GM18498 (cell line): ENCODE data around the gene TIMM44.

ENCODE experiments used
- ATAC-seq: cut with Tn5 transposase; IDR thresholded peaks from one replicate; pipeline ENCODE4 v1.9.1; 2021; ENCODE audit warnings: mild to moderate bottlenecking, moderate library complexity; ENCODE audit not compliant: unreplicated experiment

The TIMM44 gene

DNA sequence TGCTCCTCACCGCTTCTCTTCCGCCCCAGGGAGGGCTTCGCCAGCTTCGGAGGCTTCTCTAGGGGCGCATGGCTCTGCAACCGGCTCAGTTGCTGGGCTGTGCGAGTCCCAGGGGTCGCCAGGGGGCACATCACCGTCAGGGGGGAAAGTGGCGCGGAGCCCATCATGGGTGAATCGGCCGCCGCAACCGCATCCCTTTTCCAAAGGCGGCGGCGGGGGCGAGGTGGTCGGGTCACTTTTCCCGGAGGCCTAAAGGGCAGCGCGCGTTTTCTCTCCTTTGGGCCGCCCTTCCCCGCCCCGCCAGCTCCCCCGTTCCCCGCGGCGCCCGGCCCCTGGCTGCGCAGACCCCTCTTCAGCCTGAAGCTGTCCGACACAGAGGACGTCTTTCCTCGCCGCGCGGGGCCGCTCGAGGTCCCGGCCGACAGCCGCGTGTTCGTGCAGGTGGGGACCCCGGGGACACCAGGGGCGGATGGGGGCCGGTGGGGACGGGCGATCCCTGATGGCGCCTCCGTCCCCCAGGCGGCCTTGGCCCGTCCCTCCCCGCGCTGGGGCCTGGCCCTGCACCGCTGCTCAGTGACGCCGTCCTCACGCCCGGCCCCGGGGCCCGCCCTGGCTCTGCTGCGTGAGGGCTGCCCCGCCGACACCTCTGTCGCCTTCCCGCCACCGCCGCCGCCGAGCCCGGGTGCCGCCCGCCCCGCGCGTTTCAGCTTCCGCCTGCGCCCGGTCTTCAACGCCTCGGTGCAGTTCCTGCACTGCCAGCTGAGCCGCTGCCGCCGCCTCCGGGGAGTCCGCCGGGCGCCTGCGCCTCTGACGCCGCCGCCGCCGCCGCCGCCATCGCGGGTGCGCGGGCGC lies 27.1 kb downstream of the TIMM44 start:
- ATAC-seq: no peak

DNA sequence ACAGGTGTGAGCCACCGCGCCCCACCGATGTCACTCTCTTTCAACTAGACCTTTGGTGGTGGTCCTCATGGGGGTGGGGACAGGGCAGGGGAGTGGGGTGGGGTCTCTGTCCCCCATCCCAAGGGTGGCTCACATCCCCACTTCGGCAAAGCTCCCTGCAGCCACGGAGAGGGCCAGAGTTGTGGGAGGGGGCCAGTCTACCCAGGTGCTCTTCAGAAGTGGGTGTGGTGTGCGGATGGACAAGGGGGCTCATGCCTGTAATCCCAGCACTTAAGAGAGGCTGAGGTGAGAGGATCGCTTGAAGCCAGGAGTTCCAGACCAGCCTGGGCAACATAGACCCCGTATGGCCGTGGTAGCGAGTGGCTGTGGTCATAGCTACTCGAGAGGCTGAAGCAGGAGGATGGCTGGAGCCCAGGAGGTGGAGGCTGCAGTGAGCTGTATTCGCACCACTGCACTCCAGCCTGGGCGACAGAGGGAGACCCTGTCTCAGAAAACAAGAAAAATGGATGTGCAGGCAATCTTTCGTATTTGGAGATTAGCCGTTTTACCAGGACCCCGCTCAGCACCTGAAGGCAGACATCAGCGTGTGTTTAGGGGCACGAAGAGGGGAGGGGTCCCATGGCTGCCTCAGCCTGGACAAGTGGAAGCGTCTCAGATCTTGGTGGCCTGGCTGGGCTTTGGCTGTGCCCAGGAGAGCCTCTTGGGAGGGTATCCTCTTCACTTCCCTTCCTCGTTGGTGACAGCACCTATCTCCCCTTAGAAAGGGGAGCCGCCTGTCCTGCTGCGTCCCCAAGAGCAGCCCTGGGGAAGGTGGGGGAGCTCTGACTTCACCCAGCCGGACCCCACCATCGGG lies 28.0 kb downstream of the TIMM44 start:
- no peak for ATAC-seq

DNA sequence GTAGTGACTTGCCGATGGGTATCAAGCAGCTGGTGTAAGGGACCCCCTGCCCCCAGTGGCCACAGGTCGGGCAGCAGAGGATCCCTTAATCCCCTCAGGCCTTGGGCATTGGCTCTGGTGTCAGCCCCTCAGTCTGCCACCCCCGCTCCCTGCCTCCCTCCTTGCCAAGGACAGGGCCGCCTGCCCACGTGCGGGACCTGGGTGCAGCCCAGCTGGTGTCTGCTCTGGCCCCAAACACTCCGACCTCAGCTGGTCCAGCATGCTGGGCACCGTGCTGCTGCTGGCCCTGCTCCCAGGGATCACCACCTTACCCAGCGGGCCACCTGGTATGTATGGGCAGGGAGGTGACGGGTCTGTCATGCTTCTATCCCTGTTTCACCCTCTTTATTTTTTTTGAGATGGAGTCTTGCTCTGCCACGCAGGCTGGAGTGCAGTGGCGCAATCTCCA lies 28.8 kb downstream of the TIMM44 start, which contains the start of gene TGFBR3L:
Gene TGFBR3L, plus strand, starts transcription at position 233 of the 448 bp plus-strand sequence.
- no peak for ATAC-seq

DNA sequence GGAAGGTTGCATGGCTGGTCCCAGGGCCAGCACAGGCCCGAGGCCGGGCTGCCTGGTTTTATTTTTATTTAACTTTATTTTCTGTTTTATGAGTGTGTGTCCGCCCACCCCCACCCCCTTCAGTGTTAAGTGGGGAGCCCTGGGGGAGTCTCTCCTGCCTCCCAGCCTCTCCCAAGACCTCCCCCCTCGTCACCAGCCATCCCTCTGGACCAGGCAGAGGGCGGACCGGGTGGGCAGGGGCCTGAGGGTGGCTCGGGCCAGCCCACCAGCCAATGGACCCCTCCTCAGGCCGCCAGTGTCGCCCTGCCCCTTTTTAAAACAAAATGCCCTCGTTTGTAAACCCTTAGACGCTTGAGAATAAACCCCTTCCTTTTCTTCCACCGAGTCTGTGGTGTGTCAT lies 29.4 kb downstream of the TIMM44 start:
- ATAC-seq: no peak

DNA sequence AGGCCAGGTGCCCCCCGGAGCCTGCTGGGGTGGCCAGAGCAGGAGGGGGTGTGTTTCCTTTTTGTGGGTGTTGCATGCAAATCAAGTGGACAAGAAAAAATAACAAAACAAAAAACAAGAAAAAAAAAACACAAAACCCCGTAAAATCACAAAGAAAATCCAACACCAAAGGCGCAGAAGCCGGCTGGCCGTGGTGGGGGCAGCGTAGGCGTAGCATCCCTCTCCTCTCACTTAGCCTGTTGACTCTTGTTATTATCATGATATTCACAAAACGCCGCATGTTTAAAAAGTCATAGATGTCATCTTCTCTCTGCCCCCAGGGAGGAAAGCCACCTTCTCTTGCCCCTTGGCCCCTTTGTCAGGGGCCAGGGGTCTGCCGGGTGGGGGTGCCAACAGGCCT lies 29.8 kb downstream of the TIMM44 start:
- no peak for ATAC-seq

DNA sequence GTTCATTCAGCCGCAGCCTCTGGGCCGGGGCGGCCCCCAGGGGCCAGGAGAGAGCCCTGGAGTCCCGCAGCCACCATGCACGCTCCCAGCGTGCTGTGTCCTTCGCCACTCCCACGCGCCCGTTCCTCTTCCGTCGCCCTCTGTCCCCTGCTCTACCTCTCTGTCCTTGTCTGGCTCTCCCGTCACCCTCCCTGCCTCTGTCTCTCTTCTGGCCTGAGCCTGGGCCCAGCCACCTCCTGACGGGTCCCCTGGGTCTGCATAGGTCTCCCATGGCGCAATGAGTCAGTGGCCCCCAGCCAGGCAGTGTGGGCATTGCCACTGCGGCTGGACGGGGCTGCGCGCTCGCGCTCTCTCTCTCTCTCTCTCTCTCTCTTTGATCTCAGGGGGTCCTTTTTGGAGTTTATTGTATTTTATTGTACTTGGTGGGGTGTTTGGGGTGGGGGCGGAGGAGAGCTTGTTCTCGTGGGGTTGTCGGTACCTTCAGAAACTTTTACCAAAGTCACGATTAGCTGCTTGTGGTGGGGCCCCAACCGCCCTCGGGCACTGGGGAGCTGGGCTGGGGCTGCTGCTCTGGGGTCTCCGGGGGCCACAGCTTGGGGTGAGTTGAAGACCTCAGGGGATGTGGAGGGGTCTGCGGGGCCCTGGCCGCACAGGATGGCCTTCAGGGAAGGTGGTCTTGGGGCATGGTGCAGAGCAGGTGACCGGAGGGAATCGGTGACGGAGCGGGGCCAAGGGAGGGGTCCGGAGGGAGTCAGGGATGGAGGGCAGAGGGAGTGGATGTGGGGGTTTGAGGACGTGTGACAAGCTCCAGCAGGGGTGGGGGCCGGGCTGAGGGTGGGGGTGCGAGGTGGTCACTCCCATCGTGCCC lies 30.5 kb downstream of the TIMM44 start:
- no peak for ATAC-seq

DNA sequence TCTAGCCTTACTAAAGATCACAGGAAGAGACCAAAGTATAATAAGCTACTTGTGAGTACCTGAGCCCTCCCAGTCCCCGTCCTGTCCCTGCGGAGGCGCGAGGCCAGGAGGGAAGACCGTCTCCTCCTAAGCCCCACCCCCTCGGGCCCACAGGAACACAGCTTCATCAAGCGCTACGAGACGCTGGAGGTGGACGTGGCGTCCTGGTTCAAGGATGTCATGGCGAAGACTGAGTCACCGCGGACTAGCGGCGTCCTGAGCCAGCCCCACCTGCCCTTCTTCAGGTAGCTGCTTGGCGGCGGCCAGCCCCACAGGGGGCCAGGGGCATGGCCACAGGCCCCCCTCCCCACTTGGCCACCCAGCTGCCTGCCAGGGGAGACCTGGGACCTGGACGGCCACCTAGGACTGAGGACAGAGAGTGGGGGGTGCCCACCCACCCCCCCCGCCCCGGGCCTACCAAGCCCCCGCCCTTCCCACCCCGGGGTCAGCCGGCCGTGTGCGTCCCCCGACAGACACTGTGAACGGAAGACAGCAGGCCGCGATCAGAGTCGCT lies 31.2 kb downstream of the TIMM44 start:
- no peak for ATAC-seq

DNA sequence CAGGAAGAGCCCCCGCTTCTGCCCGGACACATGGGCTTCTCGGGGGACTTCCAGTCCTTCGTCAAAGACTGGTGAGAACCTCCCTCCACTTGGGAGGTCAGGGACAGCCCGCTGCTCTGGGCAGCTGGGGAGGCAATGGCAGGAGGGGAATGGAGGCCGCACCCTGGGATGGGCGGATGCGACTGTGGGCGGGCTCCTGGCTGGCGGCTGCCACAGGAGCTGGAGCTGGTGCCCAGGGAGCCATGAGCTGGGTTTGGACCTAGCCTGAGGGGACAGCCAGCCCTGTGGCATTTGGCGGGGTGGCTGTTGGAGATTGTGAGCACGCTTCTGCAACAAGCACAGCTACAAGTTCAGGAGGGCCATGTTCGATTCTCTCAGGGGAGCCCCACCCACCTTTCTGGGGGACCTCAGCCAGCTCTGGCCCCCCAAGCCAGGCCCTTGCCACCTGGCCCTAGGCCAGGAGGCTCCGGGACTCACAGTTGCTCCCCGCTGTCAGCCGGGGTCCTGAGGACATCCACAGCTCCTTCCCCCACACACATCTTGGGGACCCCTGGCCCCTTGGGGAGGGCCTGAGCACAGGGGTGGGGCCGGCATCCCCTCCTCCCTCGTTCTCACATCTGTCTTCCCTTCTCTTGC lies 31.8 kb downstream of the TIMM44 start:
- no peak for ATAC-seq

DNA sequence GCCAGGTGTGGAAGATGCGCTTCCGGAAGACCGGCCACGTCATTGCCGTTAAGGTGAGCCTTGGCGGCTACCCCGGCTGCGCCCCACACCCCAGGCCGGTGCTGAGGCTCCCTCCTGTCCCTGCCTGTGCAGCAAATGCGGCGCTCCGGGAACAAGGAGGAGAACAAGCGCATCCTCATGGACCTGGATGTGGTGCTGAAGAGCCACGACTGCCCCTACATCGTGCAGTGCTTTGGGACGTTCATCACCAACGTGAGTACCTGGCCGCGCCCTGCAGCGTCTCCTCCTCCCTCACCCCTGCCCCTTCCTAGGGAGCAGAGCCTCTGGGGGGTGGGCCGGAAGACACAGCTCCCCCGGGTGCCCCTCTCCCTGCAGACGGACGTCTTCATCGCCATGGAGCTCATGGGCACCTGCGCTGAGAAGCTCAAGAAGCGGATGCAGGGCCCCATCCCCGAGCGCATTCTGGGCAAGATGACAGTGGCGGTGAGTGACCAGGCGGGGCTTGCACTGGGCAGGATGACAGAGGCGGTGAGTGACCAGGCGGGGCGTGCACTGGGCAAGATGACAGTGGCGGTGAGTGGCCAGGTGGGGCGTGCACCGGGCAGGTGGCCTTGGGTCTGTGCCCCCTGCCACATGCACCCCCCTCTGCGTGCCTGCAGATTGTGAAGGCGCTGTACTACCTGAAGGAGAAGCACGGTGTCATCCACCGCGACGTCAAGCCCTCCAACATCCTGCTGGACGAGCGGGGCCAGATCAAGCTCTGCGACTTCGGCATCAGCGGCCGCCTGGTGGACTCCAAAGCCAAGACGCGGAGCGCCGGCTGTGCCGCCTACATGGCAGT lies 32.9 kb downstream of the TIMM44 start:
- ATAC-seq: no peak

DNA sequence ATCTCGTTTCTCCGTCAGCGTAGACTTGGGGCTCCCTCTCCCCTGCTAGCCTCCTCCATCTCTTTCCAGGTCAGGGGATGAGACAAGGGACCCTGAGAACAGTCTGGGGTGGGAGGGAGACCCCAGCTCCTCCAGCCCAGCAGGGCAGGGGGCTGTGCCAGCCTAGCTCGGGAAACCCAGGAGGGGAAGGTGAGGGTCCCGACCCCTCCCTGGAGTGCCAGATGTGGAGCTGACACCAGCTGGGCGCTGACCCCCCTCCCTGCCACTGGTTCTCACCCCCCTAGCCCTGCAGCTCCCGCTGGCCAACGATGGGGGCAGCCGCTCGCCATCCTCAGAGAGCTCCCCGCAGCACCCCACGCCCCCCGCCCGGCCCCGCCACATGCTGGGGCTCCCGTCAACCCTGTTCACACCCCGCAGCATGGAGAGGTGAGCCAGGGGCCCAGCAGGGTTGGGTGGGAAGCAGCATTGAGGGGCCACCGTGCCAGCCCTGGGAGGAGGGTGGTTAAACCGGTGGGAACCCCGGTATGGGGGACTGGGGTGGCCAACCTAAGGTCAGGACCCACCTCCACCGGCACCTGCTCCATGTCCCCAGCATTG lies 33.9 kb downstream of the TIMM44 start:
- ATAC-seq: no peak

DNA sequence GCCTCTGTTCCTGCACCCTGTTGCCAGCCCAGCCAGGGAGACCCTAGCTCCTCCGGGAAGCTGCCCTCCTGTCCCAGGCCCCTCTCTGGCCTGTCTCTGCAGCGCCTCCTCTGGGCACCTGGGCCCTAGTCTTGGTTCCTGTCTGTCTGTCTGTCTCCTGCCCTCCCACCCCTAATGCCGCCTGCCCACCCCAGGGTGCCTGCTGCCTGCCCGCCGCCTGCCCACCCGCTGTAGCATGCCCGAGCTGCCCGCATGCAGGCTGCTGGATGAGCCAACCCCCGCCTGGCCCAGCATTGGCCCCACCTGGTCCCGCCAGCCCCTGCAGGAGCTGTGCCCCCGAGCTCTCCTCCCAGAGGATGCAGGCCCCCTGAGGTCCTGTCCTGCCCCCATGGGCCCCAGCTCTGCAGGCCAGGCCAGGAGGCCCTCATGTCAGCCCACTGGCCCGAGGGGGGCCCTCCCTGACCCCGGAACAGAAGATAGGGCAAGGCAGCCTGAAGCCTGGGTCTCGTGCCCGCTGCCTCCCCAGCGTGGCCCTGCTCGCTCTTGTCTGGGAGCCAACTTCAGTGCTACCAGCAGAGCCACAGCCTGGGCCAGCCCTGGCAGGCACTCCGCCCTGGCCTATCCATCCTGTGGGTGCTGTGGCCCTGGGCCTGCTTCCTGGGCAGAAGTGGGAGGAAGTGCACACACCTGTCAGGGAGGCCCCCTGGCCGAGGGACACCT lies 34.6 kb downstream of the TIMM44 start:
- ATAC-seq: no peak

DNA sequence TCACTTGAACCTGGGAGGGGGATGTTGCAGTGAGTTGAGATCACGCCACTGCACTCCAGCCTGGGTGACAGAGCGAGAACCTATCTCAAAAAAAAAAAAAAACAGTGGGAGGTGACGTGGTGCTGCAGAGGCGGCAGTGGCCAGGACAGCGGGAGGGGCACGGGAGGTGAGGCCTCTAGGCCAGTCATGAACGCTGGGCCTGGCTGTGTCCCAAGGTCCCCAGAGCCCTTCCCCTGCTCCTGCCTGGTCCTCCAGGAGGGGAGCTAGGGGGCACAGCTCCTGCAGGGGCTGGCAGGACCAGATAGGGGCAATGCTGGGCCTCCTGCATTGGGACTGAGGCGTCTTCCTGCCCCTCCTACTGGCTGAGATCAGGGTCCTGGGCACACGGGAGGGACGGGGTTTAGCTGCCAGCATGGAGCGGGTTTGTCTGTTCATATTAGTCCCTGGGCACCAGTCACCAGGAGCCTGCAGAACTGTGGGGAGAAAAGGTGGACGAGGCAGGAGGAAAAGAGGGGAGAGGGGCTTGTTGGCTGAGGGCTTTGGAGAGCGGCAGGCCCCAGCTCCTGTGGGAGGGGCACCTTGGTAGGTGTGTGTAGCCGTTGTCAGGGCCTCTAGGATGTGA lies 35.3 kb downstream of the TIMM44 start:
- no peak for ATAC-seq

DNA sequence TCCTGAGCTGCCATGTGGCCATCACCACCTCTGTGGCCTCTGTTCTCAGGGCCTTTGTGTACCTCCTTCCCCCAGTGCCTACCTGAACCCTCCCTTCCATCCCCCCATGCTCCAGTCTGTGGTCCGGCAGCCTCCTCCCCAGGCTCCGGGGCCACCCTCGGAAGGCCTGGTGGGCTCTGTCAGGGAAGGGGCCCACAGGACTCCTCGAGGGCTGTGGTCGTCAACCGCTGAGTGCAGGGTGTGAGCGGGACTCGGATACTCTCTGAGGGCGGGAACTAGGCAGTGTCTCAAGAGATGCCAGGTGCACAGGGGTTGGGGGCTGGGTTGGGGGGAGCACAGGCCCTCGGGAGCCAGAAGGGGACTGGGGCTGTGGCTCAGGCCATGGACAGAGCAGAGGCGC lies 35.9 kb downstream of the TIMM44 start:
- no peak for ATAC-seq

DNA sequence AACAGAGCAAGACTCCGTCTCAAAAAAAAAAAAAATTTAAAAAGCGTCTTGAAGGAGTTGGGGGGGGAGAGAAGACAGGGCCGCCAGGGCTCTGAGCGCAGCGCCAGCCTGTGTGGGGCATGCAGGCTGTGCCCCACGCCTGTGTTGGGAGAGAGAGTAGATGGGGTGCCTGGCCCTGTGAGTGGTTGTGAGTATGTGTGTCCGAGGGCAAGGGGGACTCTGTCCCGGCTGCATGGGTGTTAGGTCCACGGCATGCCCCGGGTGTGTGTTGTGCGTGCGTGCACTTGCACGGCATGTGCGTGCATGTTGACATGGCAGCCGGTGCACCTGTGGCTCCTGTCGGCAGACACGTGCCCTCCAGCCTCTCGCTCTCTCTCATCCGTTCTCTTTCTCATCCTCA lies 36.3 kb downstream of the TIMM44 start:
- ATAC-seq: no peak

DNA sequence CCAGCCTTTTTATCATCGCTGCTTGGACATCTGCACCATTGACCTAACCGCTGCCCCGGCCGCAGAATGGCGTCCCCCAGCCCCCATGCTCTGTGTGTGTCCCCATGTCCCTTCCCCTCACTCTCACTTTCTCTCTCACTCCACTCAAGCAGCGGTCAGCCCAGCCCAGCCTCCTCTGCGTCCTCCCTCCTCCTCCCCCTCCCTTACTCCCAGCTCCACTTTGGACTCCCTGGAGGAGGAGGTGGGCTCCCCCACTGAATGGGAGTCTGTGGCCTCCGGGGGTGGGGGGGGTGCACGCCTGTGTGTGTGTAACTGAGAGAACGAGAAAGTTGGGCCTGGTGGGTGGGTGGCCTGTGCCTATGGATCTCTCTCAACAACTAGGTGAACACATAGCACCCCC lies 37.6 kb downstream of the TIMM44 start:
- no peak for ATAC-seq

DNA sequence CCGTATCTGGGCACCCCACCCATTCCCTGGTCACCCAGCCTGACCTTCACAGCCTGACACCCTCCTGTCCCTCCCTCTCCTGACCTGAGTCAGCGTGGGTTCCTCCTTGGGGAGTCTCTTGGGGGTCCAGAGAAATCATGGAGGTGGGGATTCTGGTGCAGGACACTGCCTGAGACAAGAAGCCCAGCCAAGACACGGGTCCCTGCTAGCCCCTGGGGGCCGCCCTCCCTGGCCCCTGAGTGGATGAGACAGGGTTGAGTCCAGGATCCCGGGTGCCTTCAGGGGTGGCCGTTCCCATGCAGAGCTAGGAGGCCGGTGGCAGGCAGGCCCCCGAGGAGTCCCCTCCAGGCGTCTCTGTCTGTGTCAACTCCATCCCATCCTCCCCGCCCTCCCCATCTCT lies 38.2 kb downstream of the TIMM44 start:
- no peak for ATAC-seq

DNA sequence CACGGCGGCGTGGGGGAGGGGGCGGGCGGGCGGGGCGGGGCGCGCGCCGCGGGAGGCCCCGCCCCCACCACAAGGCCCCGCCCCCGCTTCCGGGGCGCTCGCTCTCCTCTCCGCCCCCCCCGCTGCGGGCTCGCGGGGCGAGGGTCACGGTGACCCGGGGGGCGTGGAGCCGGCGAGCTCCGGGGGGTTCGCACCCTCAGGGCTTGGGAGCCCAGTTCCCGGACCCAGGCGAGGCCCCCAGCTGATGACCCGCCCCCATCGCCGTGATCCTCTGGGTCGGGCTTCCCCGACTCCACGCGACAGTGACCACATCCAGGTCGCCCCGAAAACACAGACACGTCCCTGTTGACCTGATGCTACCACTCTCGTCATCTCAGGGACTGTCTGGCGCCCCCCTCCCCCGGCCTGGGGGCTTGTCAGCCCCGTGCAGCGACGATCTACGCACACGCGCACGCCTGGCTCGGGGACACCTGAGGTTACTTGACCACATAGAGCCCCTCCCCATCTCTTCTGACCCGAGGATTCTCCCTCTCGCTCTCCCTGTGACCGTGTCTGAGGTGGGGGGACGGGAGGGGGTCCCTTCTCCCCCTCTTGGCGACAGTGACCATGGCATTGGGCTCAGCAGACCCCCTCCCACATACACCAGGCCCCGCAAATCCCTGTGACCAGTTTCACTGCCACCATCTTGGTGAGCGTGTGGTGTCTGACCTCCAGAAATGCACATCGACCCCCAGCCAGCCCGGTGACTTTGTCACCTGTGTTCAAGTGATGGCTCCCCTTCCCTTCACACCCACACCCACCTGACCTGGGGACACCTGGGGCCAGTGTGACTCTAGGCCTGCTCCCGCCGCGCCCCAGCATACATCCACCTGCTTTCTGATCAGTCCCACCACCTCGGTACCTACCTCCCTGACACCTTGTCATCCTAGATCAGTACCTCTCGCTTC lies 39.1 kb downstream of the TIMM44 start:
- peak; percentile 39 for ATAC-seq
